ENCODE results near the gene SCN2A.

DNA sequence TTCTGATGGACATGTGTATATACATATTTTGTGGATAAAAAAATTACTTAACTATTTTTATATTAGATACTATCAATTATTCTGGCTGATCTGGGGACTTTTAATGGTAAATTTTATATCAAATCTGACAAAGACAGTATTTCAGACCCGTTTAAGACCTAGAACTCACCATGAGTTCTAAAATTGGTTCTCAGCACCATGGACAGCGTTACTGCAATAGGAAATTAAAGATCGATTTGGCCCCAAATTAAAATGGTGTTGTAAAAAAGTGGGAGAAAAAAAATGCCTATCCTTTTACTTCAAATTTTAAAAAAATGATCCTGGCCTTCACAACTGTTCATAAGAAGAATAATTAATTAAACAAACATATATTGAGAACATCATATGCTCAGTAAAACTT is 919 bp upstream of the SCN2A start:
- TF ChIP-seq MYNN (tag by site-specific recombination; IDR thresholded peaks at IDR 0.05; ENCODE audit: borderline replicate concordance) = no peak
- TF ChIP-seq, protein P1, sequence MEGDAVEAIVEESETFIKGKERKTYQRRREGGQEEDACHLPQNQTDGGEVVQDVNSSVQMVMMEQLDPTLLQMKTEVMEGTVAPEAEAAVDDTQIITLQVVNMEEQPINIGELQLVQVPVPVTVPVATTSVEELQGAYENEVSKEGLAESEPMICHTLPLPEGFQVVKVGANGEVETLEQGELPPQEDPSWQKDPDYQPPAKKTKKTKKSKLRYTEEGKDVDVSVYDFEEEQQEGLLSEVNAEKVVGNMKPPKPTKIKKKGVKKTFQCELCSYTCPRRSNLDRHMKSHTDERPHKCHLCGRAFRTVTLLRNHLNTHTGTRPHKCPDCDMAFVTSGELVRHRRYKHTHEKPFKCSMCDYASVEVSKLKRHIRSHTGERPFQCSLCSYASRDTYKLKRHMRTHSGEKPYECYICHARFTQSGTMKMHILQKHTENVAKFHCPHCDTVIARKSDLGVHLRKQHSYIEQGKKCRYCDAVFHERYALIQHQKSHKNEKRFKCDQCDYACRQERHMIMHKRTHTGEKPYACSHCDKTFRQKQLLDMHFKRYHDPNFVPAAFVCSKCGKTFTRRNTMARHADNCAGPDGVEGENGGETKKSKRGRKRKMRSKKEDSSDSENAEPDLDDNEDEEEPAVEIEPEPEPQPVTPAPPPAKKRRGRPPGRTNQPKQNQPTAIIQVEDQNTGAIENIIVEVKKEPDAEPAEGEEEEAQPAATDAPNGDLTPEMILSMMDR (tag by site-specific recombination; IDR thresholded peaks at IDR 0.05) = no peak
- no peak for TF ChIP-seq ZNF585B (tag by site-specific recombination; IDR thresholded peaks at IDR 0.05)
- TF ChIP-seq ZXDB (tag by site-specific recombination; IDR thresholded peaks at IDR 0.05) = no peak
- no peak for TF ChIP-seq BCL11A (tag by site-specific recombination; IDR thresholded peaks at IDR 0.05; ENCODE audit: low read depth)
- no peak for TF ChIP-seq TCF7L2 (IDR thresholded peaks at IDR 0.05; ENCODE audit: borderline replicate concordance, low read depth, low read length)
- TF ChIP-seq, protein P2, sequence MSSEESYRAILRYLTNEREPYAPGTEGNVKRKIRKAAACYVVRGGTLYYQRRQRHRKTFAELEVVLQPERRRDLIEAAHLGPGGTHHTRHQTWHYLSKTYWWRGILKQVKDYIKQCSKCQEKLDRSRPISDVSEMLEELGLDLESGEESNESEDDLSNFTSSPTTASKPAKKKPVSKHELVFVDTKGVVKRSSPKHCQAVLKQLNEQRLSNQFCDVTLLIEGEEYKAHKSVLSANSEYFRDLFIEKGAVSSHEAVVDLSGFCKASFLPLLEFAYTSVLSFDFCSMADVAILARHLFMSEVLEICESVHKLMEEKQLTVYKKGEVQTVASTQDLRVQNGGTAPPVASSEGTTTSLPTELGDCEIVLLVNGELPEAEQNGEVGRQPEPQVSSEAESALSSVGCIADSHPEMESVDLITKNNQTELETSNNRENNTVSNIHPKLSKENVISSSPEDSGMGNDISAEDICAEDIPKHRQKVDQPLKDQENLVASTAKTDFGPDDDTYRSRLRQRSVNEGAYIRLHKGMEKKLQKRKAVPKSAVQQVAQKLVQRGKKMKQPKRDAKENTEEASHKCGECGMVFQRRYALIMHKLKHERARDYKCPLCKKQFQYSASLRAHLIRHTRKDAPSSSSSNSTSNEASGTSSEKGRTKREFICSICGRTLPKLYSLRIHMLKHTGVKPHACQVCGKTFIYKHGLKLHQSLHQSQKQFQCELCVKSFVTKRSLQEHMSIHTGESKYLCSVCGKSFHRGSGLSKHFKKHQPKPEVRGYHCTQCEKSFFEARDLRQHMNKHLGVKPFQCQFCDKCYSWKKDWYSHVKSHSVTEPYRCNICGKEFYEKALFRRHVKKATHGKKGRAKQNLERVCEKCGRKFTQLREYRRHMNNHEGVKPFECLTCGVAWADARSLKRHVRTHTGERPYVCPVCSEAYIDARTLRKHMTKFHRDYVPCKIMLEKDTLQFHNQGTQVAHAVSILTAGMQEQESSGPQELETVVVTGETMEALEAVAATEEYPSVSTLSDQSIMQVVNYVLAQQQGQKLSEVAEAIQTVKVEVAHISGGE (tag by site-specific recombination; conservative IDR thresholded peaks at IDR 0.05; ENCODE audit: low read depth) = no peak
- TF ChIP-seq ZBTB8A (tag by site-specific recombination; IDR thresholded peaks at IDR 0.05) = no peak
- TF ChIP-seq ZNF660 (tag by site-specific recombination; IDR thresholded peaks at IDR 0.05) = no peak
- no peak for TF ChIP-seq YY2 (tag by site-specific recombination; IDR thresholded peaks at IDR 0.05)
